Kidney (tissue), 14 donors: ENCODE data around the gene ACOXL. TPM values are rescaled to one million over a fixed set of nuclear protein-coding genes. Genes with fewer than 3 reads are reported as not detected.

Experiments
- DNase-seq, 5 donors: peaks; one replicate each; pipeline ENCODE4 v3.0.0-alpha.2; 2013 to 2020
- FAIRE-seq: peaks from 2 replicates; lab custom pipeline; 2012; peaks lifted over from hg19 to GRCh38; lab: Jason Lieb, UNC
- H3K27ac ChIP-seq, 2 donors: one replicate each; pipeline ENCODE4 v1.7.0; 2013; ENCODE audit warnings: low read depth in 2 of 2, low read length in 2 of 2, inconsistent platforms in 1 of 2
- H3K27me3 ChIP-seq: one replicate; pipeline ENCODE4 v1.7.1; 2013; ENCODE audit warnings: low read length, inconsistent platforms; ENCODE audit not compliant: control insufficient read depth, insufficient read depth
- H3K36me3 ChIP-seq, 3 donors: one replicate each; pipeline versions ENCODE4 v1.7.0 to v1.7.1; 2013; ENCODE audit warnings: low read length in 3 of 3, control low read depth in 1 of 3, inconsistent platforms in 1 of 3; ENCODE audit not compliant: insufficient read depth in 3 of 3, control insufficient read depth in 2 of 3
- H3K4me1 ChIP-seq, 3 donors: one replicate each; pipeline versions ENCODE4 v1.7.0 to v1.7.1; 2013; ENCODE audit warnings: low read length in 3 of 3, inconsistent platforms in 1 of 3, low read depth in 1 of 3; ENCODE audit not compliant: control insufficient read depth in 2 of 3, insufficient read depth in 2 of 3
- H3K4me3 ChIP-seq, 3 donors: one replicate each; pipeline versions ENCODE4 v1.7.0 to v1.8.1; 2013; ENCODE audit warnings: low read length in 3 of 3, control low read depth in 1 of 3, inconsistent platforms in 1 of 3
- H3K9ac ChIP-seq, 3 donors: one replicate each; pipeline versions ENCODE4 v1.7.0 to v1.7.1; 2013; ENCODE audit warnings: low read length in 3 of 3, control low read depth in 1 of 3, inconsistent platforms in 1 of 3
- H3K9me3 ChIP-seq, 3 donors: one replicate each; pipeline versions ENCODE4 v1.7.0 to v1.7.1; 2013; ENCODE audit warnings: low read length in 3 of 3, control low read depth in 1 of 3, inconsistent platforms in 1 of 3; ENCODE audit not compliant: control insufficient read depth in 2 of 3, insufficient read depth in 1 of 3
- intact Hi-C: fragments of 100-400 bp; cut with DNase I; formaldehyde crosslinking; loops from one replicate; pipeline ENCODE4 v1.11.1; 2022
- polyA plus RNA-seq: library from polyadenylated mRNA; stranded (reverse); fragments of 350-450 nt; fragmentation: Illumina TruSeq; extraction: RNeasy Lipid Tissue Mini Kit (QIAGEN cat#74804); gene quantifications from one replicate; pipeline ENCODE4 v1.2.3, GENCODE V29; 2014; ENCODE audit warnings: low read depth, low replicate concordance; ENCODE audit not compliant: insufficient read depth
- total RNA-seq: library from RNA; stranded (reverse); fragmentation: NEBNext Ultra II Directional; extraction: Animal tissue kit (Norgen Biotek cat#: 25700); gene quantifications from one replicate; pipeline ENCODE4 v1.2.1, GENCODE V29; 2021
- TF ChIP-seq, protein P1 (sequence below): IDR thresholded peaks from 3 replicates; pipeline ENCODE4 v1.5.1; 2012; ENCODE audit warnings: mild to moderate bottlenecking, moderate library complexity, borderline replicate concordance; ENCODE audit not compliant: insufficient read depth; ENCODE audit errors: extremely low read depth
- donor health status: control.
- donor health status: control.
- donor health status: control.
- donor health status: control.
- donor health status: control.
- donor health status: DM: yes; HTN: yes; CAD: no.
- donor health status: Normal renal cell carcinoma (clear cell type).

ACOXL gene
- total and polyA plus RNA-seq, 2 donors from 2014 or later: 2.0 TPM; not detected in 1

DNA sequence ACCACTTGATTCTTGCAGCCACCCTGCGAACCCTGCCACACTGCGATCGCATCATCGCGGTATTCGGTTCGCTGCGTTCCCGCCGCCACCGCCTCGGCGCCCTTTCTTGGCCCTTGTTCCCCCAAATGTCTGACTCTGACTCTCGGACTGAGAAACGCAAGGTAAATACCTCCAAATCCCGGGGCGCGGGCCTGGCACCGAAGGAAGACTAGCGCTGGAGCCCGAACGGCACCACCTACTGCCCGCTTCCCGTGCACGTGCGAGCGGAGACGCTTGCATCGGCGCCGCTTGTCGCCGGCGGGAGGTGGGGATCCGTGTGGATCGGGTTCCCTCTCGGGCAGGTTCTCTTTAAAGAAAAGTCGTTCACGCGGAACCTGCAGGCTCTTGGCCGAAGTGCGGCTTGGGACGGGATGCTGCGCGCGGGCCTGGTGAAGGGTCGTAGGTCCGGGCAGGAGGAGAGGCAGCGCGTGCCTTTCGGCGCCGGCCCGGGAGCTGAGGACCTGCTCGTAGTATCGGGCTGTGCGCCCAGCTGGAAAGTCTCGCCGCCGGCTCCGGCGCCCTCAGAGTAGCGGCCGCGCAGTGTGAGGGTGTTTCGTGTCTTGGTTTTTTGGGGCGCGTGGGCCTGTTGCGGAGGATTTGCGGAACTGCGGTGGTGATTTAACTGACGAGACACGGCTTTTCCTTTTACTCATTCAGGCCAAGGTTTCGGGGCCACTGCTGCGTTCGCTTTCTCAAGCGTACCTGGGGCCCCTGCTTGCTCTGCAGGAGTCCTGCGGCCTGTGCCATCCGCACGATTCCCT is 388.9 kb downstream of the ACOXL start:
- Histone ChIP-seq H3K4me3 (peak overlapping the region; percentile 60 to 76 (median 75)), H3K4me1 (peaks cover 0 to 25% (median 5%) of the 10 kb centered on the region in 3 donors), H3K27me3 (peaks cover 17% of the 10 kb centered on the region), H3K27ac (peak overlapping the region; percentile 83 to 91), H3K9ac (peak overlapping the region; percentile 32 to 86 (median 70)), H3K36me3 (peaks cover 0 to 14% (median 8%) of the 10 kb centered on the region in 3 donors), H3K9me3 (no peaks in the 10 kb centered on the region)
- TF ChIP-seq, protein P1, sequence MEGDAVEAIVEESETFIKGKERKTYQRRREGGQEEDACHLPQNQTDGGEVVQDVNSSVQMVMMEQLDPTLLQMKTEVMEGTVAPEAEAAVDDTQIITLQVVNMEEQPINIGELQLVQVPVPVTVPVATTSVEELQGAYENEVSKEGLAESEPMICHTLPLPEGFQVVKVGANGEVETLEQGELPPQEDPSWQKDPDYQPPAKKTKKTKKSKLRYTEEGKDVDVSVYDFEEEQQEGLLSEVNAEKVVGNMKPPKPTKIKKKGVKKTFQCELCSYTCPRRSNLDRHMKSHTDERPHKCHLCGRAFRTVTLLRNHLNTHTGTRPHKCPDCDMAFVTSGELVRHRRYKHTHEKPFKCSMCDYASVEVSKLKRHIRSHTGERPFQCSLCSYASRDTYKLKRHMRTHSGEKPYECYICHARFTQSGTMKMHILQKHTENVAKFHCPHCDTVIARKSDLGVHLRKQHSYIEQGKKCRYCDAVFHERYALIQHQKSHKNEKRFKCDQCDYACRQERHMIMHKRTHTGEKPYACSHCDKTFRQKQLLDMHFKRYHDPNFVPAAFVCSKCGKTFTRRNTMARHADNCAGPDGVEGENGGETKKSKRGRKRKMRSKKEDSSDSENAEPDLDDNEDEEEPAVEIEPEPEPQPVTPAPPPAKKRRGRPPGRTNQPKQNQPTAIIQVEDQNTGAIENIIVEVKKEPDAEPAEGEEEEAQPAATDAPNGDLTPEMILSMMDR: no peak
- FAIRE-seq (no peak), DNase-seq (peak; percentile 76 to 89 (median 81))
- intact Hi-C loops: no loop called here

DNA sequence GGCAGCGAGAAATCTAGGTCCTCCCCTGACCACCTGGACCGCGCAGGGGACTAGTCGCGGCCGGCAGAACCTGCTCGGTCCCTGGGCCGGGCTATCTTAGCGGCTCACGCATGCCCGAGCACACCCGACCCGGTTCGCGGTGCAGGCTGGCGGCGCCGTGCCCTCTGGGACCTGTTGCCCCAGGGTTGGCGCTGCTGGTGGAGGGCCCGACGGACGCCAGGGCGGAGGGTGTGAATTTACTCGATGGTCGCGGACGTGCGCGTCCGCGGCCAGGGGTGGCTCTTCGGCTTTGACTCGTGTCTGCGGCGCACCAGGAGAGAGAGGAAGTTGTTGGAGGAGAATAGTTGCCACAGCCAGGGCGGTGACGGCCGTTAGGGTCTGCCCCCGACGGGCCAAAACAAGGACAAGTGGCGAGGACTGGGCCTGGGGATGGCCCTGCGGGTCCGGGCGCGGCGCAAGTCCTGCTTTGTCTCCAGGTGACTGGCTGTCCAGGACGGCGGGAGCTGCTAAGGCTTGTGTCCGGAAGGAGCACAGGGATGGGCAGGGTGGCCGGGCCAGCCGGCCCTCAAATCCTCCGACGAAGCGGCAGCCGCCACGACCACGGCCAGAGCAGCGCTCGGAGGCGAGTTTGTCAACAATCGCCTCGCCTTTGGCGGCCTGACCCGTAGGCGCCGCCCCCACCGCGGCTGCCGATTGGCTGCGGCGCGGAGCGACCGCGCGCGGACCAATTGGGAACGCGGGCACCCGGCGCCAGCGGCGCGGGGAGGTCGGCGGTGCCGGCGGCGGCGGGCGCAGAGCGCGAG is 389.7 kb downstream of the ACOXL start:
- Histone ChIP-seq H3K9ac (peak overlapping the region in 2 of 3 donors; percentile 70 to 86), H3K4me3 (peak overlapping the region; percentile 60 to 76 (median 75)), H3K4me1 (peaks cover 0 to 21% (median 5%) of the 10 kb centered on the region in 3 donors), H3K27me3 (peaks cover 14% of the 10 kb centered on the region), H3K9me3 (no peaks in the 10 kb centered on the region), H3K27ac (peak overlapping the region; percentile 83 to 91), H3K36me3 (peaks cover 0 to 14% (median 8%) of the 10 kb centered on the region in 3 donors)
- peak; percentile 91 to 96 (median 94) for DNase-seq
- FAIRE-seq: no peak
- TF ChIP-seq, protein P1: no peak
- intact Hi-C loops: no loop called here

DNA sequence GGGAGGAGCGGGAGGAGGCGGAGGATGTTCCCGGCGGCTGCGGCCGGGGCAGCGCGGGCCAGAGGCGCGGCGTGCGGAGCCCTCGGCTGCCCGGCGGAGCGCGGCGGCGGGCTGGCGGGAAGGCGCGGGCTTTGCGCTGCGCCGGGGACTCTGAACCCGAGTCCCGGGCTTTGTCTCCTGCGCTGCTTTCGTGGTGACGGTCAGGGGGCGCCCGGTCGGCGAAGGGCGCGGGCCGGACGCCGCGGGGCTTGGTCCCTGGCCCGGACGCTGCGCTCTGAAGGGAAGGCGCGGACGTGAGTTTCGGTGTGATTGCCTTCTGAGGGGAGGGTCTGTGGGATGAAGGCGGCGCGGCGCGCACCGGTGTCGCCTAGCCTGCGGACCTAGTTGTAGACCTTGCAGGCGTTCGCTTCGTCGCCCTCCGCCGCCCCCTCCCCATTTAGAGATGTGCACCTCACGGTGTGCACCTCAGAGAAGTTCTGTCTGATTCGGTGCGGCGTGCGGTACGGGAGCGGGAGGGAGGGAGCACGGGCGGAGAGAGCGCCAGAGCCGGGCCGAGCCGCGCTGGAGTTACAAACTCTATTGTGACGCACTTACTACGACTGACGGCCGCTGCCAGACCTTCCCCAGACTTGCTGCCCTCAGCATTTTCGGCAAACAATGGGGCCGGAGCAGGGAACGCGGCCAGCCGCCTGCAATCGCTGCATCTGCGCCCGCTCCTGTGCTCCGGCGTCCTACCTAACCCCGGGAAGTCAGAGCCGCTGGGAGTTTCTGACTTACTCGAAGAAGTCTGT is 390.5 kb downstream of the ACOXL start:
- H3K9ac ChIP-seq: peak overlapping the region; percentile 60 to 77 (median 75)
- intact Hi-C loops: no loop called here
- TF ChIP-seq, protein P1: no peak
- H3K9me3 ChIP-seq: no peaks in the 10 kb centered on the region
- peak overlapping the region; percentile 70 to 84 (median 83) for H3K4me3 ChIP-seq
- H3K36me3 ChIP-seq: peaks cover 0 to 14% (median 8%) of the 10 kb centered on the region in 3 donors
- peaks cover 0 to 16% (median 5%) of the 10 kb centered on the region in 3 donors for H3K4me1 ChIP-seq
- FAIRE-seq (no peak), DNase-seq (peak; percentile 78 to 95 (median 86))
- peaks cover 11% of the 10 kb centered on the region for H3K27me3 ChIP-seq
- peak overlapping the region; percentile 88 to 90 for H3K27ac ChIP-seq
